Measurements from ENCODE around the gene PLEKHM1.
"Not testable (repeated sequence)": the region's sequence is repeated elsewhere in the genome, so short reads cannot be mapped to it uniquely, and the experiment has no call there.

PLEKHM1 gene

GRCh38 chr17:45461524-45462327, 28.8 kb downstream of the PLEKHM1 start:
- DNase-seq (ENCODE audit: low read depth in 2 of 3, low spot score in 1 of 3) = peak in 2 of 3 donors; percentile 22 to 27

- DNase-seq (ENCODE audit: low read depth in 2 of 3, low spot score in 1 of 3) = not testable (repeated sequence)
Observed at GRCh38 chr17:45460422-45460821, 30.1 kb downstream of the PLEKHM1 start.

GRCh38 chr17:45454341-45454740, 36.2 kb downstream of the PLEKHM1 start:
- not testable (repeated sequence) for DNase-seq (ENCODE audit: low read depth in 2 of 3, low spot score in 1 of 3)

- DNase-seq (ENCODE audit: low read depth in 2 of 3, low spot score in 1 of 3) = not testable (repeated sequence)
Observed at GRCh38 chr17:45453731-45454130, 36.8 kb downstream of the PLEKHM1 start.

GRCh38 chr17:45453225-45453534, 37.3 kb downstream of the PLEKHM1 start:
- DNase-seq (ENCODE audit: low read depth in 2 of 3, low spot score in 1 of 3) = not testable (repeated sequence)

GRCh38 chr17:45452329-45453224, 37.9 kb downstream of the PLEKHM1 start:
- DNase-seq (ENCODE audit: low read depth in 2 of 3, low spot score in 1 of 3) = not testable (repeated sequence)

GRCh38 chr17:45451660-45452059, 38.9 kb downstream of the PLEKHM1 start:
- DNase-seq (ENCODE audit: low read depth in 2 of 3, low spot score in 1 of 3) = not testable (repeated sequence)

- no peak for DNase-seq (ENCODE audit: low read depth in 2 of 3, low spot score in 1 of 3)
Observed at GRCh38 chr17:45451131-45451530, 39.4 kb downstream of the PLEKHM1 start.

- DNase-seq (ENCODE audit: low read depth in 2 of 3, low spot score in 1 of 3) = not testable (repeated sequence)
Observed at GRCh38 chr17:45449708-45450329, 40.7 kb downstream of the PLEKHM1 start.

- DNase-seq (ENCODE audit: low read depth in 2 of 3, low spot score in 1 of 3) = not testable (repeated sequence)
Observed at GRCh38 chr17:45449260-45449659, 41.3 kb downstream of the PLEKHM1 start.

GRCh38 chr17:45448483-45448882, 42.0 kb downstream of the PLEKHM1 start:
- not testable (repeated sequence) for DNase-seq (ENCODE audit: low read depth in 2 of 3, low spot score in 1 of 3)

- not testable (repeated sequence) for DNase-seq (ENCODE audit: low read depth in 2 of 3, low spot score in 1 of 3)
Observed at GRCh38 chr17:45448066-45448465, 42.5 kb downstream of the PLEKHM1 start.

GRCh38 chr17:45447650-45448049, 42.9 kb downstream of the PLEKHM1 start:
- not testable (repeated sequence) for DNase-seq (ENCODE audit: low read depth in 2 of 3, low spot score in 1 of 3)

- not testable (repeated sequence) for DNase-seq (ENCODE audit: low read depth in 2 of 3, low spot score in 1 of 3)
Observed at GRCh38 chr17:45446872-45447625, 43.5 kb downstream of the PLEKHM1 start.

- DNase-seq (ENCODE audit: low read depth in 2 of 3, low spot score in 1 of 3) = not testable (repeated sequence)
Observed at GRCh38 chr17:45445901-45446743, 44.4 kb downstream of the PLEKHM1 start.

GRCh38 chr17:45444856-45445820, 45.4 kb downstream of the PLEKHM1 start:
- not testable (repeated sequence) for DNase-seq (ENCODE audit: low read depth in 2 of 3, low spot score in 1 of 3)

GRCh38 chr17:45444301-45444700, 46.2 kb downstream of the PLEKHM1 start:
- DNase-seq (ENCODE audit: low read depth in 2 of 3, low spot score in 1 of 3) = not testable (repeated sequence)

GRCh38 chr17:45443371-45444260, 46.9 kb downstream of the PLEKHM1 start:
- not testable (repeated sequence) for DNase-seq (ENCODE audit: low read depth in 2 of 3, low spot score in 1 of 3)

All from stimulated activated CD4-positive, alpha-beta T cell treated with anti-CD3 and anti-CD28 coated beads, Interleukin-12 subunit alpha, Interleukin-12 subunit beta, amount 100 ng/mL, for 48 hours (primary cell).